GM21390 (cell line): Measurements from ENCODE around the gene EIF2S2.

Source experiments
- ATAC-seq: cut with Tn5 transposase; IDR thresholded peaks from one replicate; pipeline ENCODE4 v1.9.1; 2021; ENCODE audit not compliant: unreplicated experiment

Gene EIF2S2

GRCh38 chr20:34122274-34122980 lies 10.4 kb upstream of the EIF2S2 start:
- no peak for ATAC-seq

- ATAC-seq, result no peak
Measured at GRCh38 chr20:34120213-34120612, 8.2 kb upstream of the EIF2S2 start.

GRCh38 chr20:34115232-34115631 lies 3.2 kb upstream of the EIF2S2 start:
- ATAC-seq, result no peak

GRCh38 chr20:34114809-34115208 lies 2.8 kb upstream of the EIF2S2 start:
- no peak for ATAC-seq

GRCh38 chr20:34112600-34113101 lies 608 bp upstream of the EIF2S2 start:
- no peak for ATAC-seq

- no peak for ATAC-seq
Measured at GRCh38 chr20:34110745-34111641, 1.1 kb downstream of the EIF2S2 start.

- ATAC-seq, result no peak
Measured at GRCh38 chr20:34110025-34110744, 1.9 kb downstream of the EIF2S2 start.

- ATAC-seq, result no peak
Measured at GRCh38 chr20:34109442-34109841, 2.6 kb downstream of the EIF2S2 start.

GRCh38 chr20:34108616-34109174 lies 3.3 kb downstream of the EIF2S2 start:
- no peak for ATAC-seq

- ATAC-seq, result no peak
Measured at GRCh38 chr20:34105978-34106675, 5.9 kb downstream of the EIF2S2 start.

- ATAC-seq, result no peak
Measured at GRCh38 chr20:34104059-34104458, 8.0 kb downstream of the EIF2S2 start.

GRCh38 chr20:34102342-34102741 lies 9.7 kb downstream of the EIF2S2 start:
- no peak for ATAC-seq

- ATAC-seq, result no peak
Measured at GRCh38 chr20:34100576-34100975, 11.5 kb downstream of the EIF2S2 start.

GRCh38 chr20:34099675-34100074 lies 12.4 kb downstream of the EIF2S2 start:
- ATAC-seq, result no peak

GRCh38 chr20:34098570-34098969 lies 13.5 kb downstream of the EIF2S2 start:
- ATAC-seq, result no peak

- ATAC-seq, result no peak
Measured at GRCh38 chr20:34096699-34097444, 15.2 kb downstream of the EIF2S2 start.

GRCh38 chr20:34095825-34096224 lies 16.2 kb downstream of the EIF2S2 start:
- no peak for ATAC-seq

- ATAC-seq, result no peak
Measured at GRCh38 chr20:34093895-34094294, 18.1 kb downstream of the EIF2S2 start.

- ATAC-seq, result no peak
Measured at GRCh38 chr20:34091637-34092200, 20.3 kb downstream of the EIF2S2 start.
